ENCODE data around the gene GLIS1. TPM values are rescaled to one million over a fixed set of nuclear protein-coding genes. Genes with fewer than 3 reads are reported as not detected.
A peak's percentile ranks its signal among the peaks of the same experiment; 100 is the strongest.
"Not testable (repeated sequence)": the region's sequence is repeated elsewhere in the genome, so short reads cannot be mapped to it uniquely, and the experiment has no call there.

GLIS1 gene
- total and polyA plus RNA-seq, 4 donors, result 0.19 to 1.8 (median 0.65) TPM

- WGBS, 2 donors, result 91 to 95% methylated on average over 2 of the region's 2 CpGs
- DNase-seq; H3K9me3 ChIP-seq (ENCODE audit: control insufficient read depth, low read length); H3K36me3 ChIP-seq (ENCODE audit: control insufficient read depth in 1 of 2, insufficient read depth in 2 of 2, low read length in 1 of 2); H3K27me3 ChIP-seq (ENCODE audit: control insufficient read depth in 1 of 2, insufficient read depth in 2 of 2, low read length in 1 of 2); H3K27ac ChIP-seq (ENCODE audit: low read depth in 1 of 2, low read length in 2 of 2); ATAC-seq (ENCODE audit: low FRiP score); intact Hi-C loops (cut with DNase I); H3K4me3 ChIP-seq (ENCODE audit: low read length in 2 of 2); H3K4me1 ChIP-seq (ENCODE audit: control insufficient read depth in 1 of 2, insufficient read depth in 2 of 2, low read length in 2 of 2): not testable (repeated sequence)
Observed at GRCh38 chr1:53555620-53556326, 183.2 kb downstream of the GLIS1 start.

DNA sequence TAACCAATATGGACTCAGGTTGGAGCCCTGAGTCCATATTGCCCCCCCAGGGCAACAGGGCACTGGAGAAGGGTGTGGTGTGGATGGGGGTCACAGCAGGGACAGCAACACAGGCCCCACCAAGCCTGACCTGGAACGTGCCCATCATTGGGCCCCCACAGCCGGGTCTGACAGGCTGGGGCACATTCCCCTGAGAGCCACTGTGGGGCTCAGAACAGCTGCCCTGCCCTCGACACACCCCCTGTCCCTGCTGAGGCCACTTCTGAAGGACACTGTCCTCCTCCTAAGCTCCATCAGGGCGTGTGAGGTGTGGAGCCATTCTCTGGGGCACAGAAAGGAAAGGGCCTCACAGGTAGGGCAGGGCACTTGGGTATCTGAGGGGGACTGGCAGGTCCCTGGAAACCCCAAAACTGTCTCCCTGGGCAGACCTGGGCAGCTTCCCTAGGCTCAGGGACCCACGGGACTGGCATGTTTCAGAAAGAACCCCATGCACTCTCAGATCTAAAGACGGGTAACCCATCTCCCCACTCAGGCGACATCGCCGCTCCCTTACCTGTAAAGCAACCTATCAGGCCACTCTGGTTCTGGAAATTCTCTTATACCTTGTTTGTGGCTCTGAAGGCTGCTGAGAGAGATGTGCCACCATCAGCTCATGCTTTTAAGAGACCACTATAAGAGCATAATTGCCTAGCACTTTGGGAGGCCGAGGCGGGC lies 184.2 kb downstream of the GLIS1 start:
- intact Hi-C loops (cut with DNase I), result no loop called here
- ATAC-seq (ENCODE audit: low FRiP score) (no peak), DNase-seq (peak; percentile 11 to 39)
- 92 to 93% methylated on average over 11 of the region's 11 CpGs for WGBS, 2 donors
- Histone ChIP-seq H3K36me3 (ENCODE audit: control insufficient read depth in 1 of 2, insufficient read depth in 2 of 2, low read length in 1 of 2) (no peaks in the 10 kb centered on the region), H3K27ac (ENCODE audit: low read depth in 1 of 2, low read length in 2 of 2) (no peak overlapping the region), H3K9me3 (ENCODE audit: control insufficient read depth, low read length) (no peaks in the 10 kb centered on the region), H3K27me3 (ENCODE audit: control insufficient read depth in 1 of 2, insufficient read depth in 2 of 2, low read length in 1 of 2) (no peaks in the 10 kb centered on the region), H3K4me3 (ENCODE audit: low read length in 2 of 2) (no peak overlapping the region), H3K4me1 (ENCODE audit: control insufficient read depth in 1 of 2, insufficient read depth in 2 of 2, low read length in 2 of 2) (no peaks in the 10 kb centered on the region)

GRCh38 chr1:53553734-53554509 lies 185.0 kb downstream of the GLIS1 start:
- Histone ChIP-seq H3K27ac (ENCODE audit: low read depth in 1 of 2, low read length in 2 of 2) (no peak overlapping the region), H3K4me3 (ENCODE audit: low read length in 2 of 2) (no peak overlapping the region), H3K4me1 (ENCODE audit: control insufficient read depth in 1 of 2, insufficient read depth in 2 of 2, low read length in 2 of 2) (no peaks in the 10 kb centered on the region), H3K27me3 (ENCODE audit: control insufficient read depth in 1 of 2, insufficient read depth in 2 of 2, low read length in 1 of 2) (no peaks in the 10 kb centered on the region), H3K36me3 (ENCODE audit: control insufficient read depth in 1 of 2, insufficient read depth in 2 of 2, low read length in 1 of 2) (no peaks in the 10 kb centered on the region), H3K9me3 (ENCODE audit: control insufficient read depth, low read length) (no peaks in the 10 kb centered on the region)
- no peak for ATAC-seq (ENCODE audit: low FRiP score)
- peak; percentile 25 to 51 for DNase-seq
- WGBS, 2 donors, result 92 to 93% methylated on average over 8 of the region's 8 CpGs
- intact Hi-C loops (cut with DNase I), result no loop called here

GRCh38 chr1:53552981-53553733 lies 185.8 kb downstream of the GLIS1 start:
- intact Hi-C loops (cut with DNase I), result no loop called here

DNA sequence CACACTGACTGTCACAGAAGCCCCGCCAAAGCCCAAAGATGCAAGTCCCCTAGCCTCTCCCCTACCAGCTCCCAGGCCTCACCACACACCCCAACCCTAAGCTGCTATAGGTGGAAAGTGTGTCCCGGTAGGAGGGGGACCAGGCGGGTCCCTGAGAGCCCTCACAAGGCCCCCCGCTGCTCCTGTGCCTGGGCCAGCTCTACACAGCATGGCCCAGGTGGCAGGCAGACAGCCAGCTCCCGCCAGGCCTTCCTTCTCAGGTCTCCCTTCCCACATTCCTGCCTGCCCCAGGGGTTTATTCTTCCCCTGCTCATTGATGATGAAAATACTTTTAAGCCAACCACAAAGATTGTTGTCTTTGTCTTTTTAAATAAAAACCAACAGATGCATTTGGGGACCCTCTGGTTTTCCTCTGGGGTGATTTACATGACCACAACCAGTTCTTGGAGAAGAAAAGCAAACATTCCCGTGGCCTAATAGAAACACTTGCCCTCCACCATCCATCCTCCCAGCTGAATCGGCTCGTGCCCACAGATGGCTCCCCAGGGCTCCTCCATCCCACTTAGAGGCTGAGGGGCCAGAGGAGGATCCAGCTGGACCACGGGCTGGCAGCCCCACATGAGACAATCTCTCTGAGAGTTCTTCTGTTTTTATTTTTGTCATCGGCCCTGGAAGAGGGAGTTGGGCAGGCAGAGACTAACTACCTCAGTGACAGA lies 186.7 kb downstream of the GLIS1 start:
- 74 to 76% methylated on average over 10 of the region's 10 CpGs for WGBS, 2 donors
- DNase-seq (peak; percentile 21 to 44), ATAC-seq (ENCODE audit: low FRiP score) (no peak)
- no peaks in the 10 kb centered on the region for H3K9me3 ChIP-seq (ENCODE audit: control insufficient read depth, low read length)
- intact Hi-C loops (cut with DNase I), result no loop called here
- no peak overlapping the region for H3K27ac ChIP-seq (ENCODE audit: low read depth in 1 of 2, low read length in 2 of 2)
- H3K4me1 ChIP-seq (ENCODE audit: control insufficient read depth in 1 of 2, insufficient read depth in 2 of 2, low read length in 2 of 2), result no peaks in the 10 kb centered on the region
- H3K36me3 ChIP-seq (ENCODE audit: control insufficient read depth in 1 of 2, insufficient read depth in 2 of 2, low read length in 1 of 2), result no peaks in the 10 kb centered on the region
- H3K27me3 ChIP-seq (ENCODE audit: control insufficient read depth in 1 of 2, insufficient read depth in 2 of 2, low read length in 1 of 2), result no peaks in the 10 kb centered on the region
- no peak overlapping the region for H3K4me3 ChIP-seq (ENCODE audit: low read length in 2 of 2)

More at GRCh38 chr1:53552981-53553733, 185.8 kb downstream of the GLIS1 start:
- H3K27me3 ChIP-seq (ENCODE audit: control insufficient read depth in 1 of 2, insufficient read depth in 2 of 2, low read length in 1 of 2), result no peaks in the 10 kb centered on the region
- H3K4me1 ChIP-seq (ENCODE audit: control insufficient read depth in 1 of 2, insufficient read depth in 2 of 2, low read length in 2 of 2), result no peaks in the 10 kb centered on the region
- no peak overlapping the region for H3K4me3 ChIP-seq (ENCODE audit: low read length in 2 of 2)
- ATAC-seq (ENCODE audit: low FRiP score) (no peak), DNase-seq (peak; percentile 13 to 53)
- 93 to 96% methylated on average over 10 of the region's 10 CpGs for WGBS, 2 donors
- no peaks in the 10 kb centered on the region for H3K9me3 ChIP-seq (ENCODE audit: control insufficient read depth, low read length)
- no peaks in the 10 kb centered on the region for H3K36me3 ChIP-seq (ENCODE audit: control insufficient read depth in 1 of 2, insufficient read depth in 2 of 2, low read length in 1 of 2)
- H3K27ac ChIP-seq (ENCODE audit: low read depth in 1 of 2, low read length in 2 of 2), result no peak overlapping the region

DNA sequence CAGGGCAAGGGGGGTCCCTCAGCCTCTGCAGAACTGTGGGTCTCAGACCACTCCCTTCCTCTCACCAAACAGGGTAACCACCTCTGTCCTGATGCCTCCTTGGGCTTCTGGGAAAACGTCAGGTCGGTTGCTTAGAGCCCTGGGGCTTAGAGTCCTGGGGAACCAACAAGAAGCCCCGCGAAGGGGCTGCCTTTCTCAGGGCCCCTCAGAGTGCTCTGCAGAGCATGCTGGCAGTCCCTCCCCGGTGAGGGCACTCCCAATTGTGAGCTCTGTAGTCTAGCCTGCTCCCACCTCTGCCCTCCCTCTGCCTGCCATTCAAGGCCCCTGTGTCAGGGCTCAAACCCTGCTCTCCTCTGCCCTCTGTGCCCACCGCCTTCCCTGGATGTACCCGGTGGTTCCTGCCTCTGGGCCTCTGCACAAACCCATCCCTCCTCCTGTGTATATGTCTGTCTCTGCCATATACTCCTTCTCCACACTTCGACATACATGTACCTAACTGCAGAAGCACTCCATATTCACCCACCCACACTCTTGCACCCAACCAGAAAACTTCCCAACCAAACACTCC lies 187.5 kb downstream of the GLIS1 start:
- Histone ChIP-seq H3K27ac (ENCODE audit: low read depth in 1 of 2, low read length in 2 of 2) (no peak overlapping the region), H3K36me3 (ENCODE audit: control insufficient read depth in 1 of 2, insufficient read depth in 2 of 2, low read length in 1 of 2) (no peaks in the 10 kb centered on the region), H3K9me3 (ENCODE audit: control insufficient read depth, low read length) (no peaks in the 10 kb centered on the region), H3K27me3 (ENCODE audit: control insufficient read depth in 1 of 2, insufficient read depth in 2 of 2, low read length in 1 of 2) (no peaks in the 10 kb centered on the region), H3K4me1 (ENCODE audit: control insufficient read depth in 1 of 2, insufficient read depth in 2 of 2, low read length in 2 of 2) (no peaks in the 10 kb centered on the region), H3K4me3 (ENCODE audit: low read length in 2 of 2) (no peak overlapping the region)
- ATAC-seq (ENCODE audit: low FRiP score) (no peak), DNase-seq (peak; percentile 6 to 51)
- intact Hi-C loops (cut with DNase I), result no loop called here
- 89 to 95% methylated on average over 8 of the region's 8 CpGs for WGBS, 2 donors

- WGBS, 2 donors, result 79 to 84% methylated on average over 7 of the region's 7 CpGs
- H3K4me1 ChIP-seq (ENCODE audit: control insufficient read depth in 1 of 2, insufficient read depth in 2 of 2, low read length in 2 of 2), result no peaks in the 10 kb centered on the region
- DNase-seq (peak; percentile 23 to 69), ATAC-seq (ENCODE audit: low FRiP score) (no peak)
- H3K9me3 ChIP-seq (ENCODE audit: control insufficient read depth, low read length), result no peaks in the 10 kb centered on the region
- no peaks in the 10 kb centered on the region for H3K36me3 ChIP-seq (ENCODE audit: control insufficient read depth in 1 of 2, insufficient read depth in 2 of 2, low read length in 1 of 2)
- H3K4me3 ChIP-seq (ENCODE audit: low read length in 2 of 2), result no peak overlapping the region
- intact Hi-C loops (cut with DNase I), result no loop called here
- H3K27ac ChIP-seq (ENCODE audit: low read depth in 1 of 2, low read length in 2 of 2), result no peak overlapping the region
- H3K27me3 ChIP-seq (ENCODE audit: control insufficient read depth in 1 of 2, insufficient read depth in 2 of 2, low read length in 1 of 2), result no peaks in the 10 kb centered on the region
Observed at GRCh38 chr1:53550201-53550741, 188.7 kb downstream of the GLIS1 start.
